Caco-2 (cell line): ENCODE results near the gene NEK3. TPM values are rescaled to one million over a fixed set of nuclear protein-coding genes. Genes with fewer than 3 reads are reported as not detected.

ENCODE experiments used
- BruUV-seq: library from RNA; stranded (reverse); fragments of 400-500 nt; replicated peaks from 2 replicates; lab custom pipeline; 2021; lab: Mats Ljungman, UMichigan
- CTCF ChIA-PET: fragments of 300-600 bp; sonication (Branson Sonifier 250); formaldehyde crosslinking; loops from one replicate; lab custom pipeline; 2022; ENCODE audit warnings: antibody characterized with exemption; lab: Charles Lee
- POLR2A ChIA-PET: fragments of 300-600 bp; sonication (Branson Sonifier 250); formaldehyde crosslinking; loops from one replicate; lab custom pipeline; 2022; ENCODE audit warnings: antibody characterized with exemption; lab: Charles Lee
- DNase-seq, 2 experiments: peaks; one replicate each; pipeline versions ENCODE4 v3.0.0 to v3.0.0-alpha.2; 2020 to 2022
- H3K27me3 ChIP-seq: replicated peaks from 2 replicates; pipeline ENCODE4 v1.6.0; 2011; ENCODE audit warnings: low read length; ENCODE audit not compliant: control insufficient read depth, insufficient read depth
- H3K36me3 ChIP-seq: 2 replicates; pipeline ENCODE4 v1.5.1; 2011; ENCODE audit warnings: low read length; ENCODE audit not compliant: control insufficient read depth, insufficient read depth
- H3K4me1 ChIP-seq: fragments of 250-450 bp; sonication (Bioruptor Pico); 2 replicates; pipeline ENCODE4 v1.5.1; 2020; ENCODE audit warnings: mild to moderate bottlenecking
- H3K4me3 ChIP-seq: 2 replicates; pipeline ENCODE4 v1.5.1; 2011; ENCODE audit warnings: low read depth, mild to moderate bottlenecking, control low read depth, low read length
- H3K9me3 ChIP-seq: fragments of 250-450 bp; sonication (Bioruptor Pico); 2 replicates; pipeline ENCODE4 v1.5.1; 2020; ENCODE audit warnings: mild to moderate bottlenecking, moderate library complexity
- H3K27ac Mint-ChIP-seq: one replicate; pipeline ENCODE4 v1.8.0; 2022; ENCODE audit warnings: mixed read lengths; ENCODE audit not compliant: unreplicated experiment
- H3K27me3 Mint-ChIP-seq: one replicate; pipeline ENCODE4 v1.8.0; 2022; ENCODE audit warnings: mixed read lengths; ENCODE audit not compliant: insufficient read depth, unreplicated experiment
- H3K36me3 Mint-ChIP-seq: one replicate; pipeline ENCODE4 v1.8.0; 2022; ENCODE audit warnings: mild to moderate bottlenecking, mixed read lengths; ENCODE audit not compliant: insufficient read depth, unreplicated experiment
- H3K4me1 Mint-ChIP-seq: one replicate; pipeline ENCODE4 v1.8.0; 2022; ENCODE audit warnings: low read depth, mixed read lengths; ENCODE audit not compliant: unreplicated experiment
- H3K4me3 Mint-ChIP-seq: one replicate; pipeline ENCODE4 v1.8.0; 2022; ENCODE audit warnings: mild to moderate bottlenecking, moderate library complexity, mixed read lengths; ENCODE audit not compliant: unreplicated experiment
- H3K9me3 Mint-ChIP-seq: one replicate; pipeline ENCODE4 v1.8.0; 2022; ENCODE audit warnings: mixed read lengths; ENCODE audit not compliant: unreplicated experiment
- CTCF ChIP-seq, 2 experiments: fragments of 200-600 bp in 1 of 2; IDR thresholded peaks; 1 replicate in 1 of 2; 2 replicates in 1 of 2; pipeline versions ENCODE4 v1.5.1 to v1.8.0; 2011 to 2022; ENCODE audit warnings: antibody characterized with exemption in 1 of 2, control low read depth in 1 of 2, inconsistent platforms in 1 of 2, low read depth in 1 of 2, low read length in 1 of 2, mild to moderate bottlenecking in 1 of 2, moderate library complexity in 1 of 2; ENCODE audit not compliant: insufficient read depth in 1 of 2, severe bottlenecking in 1 of 2, unreplicated experiment in 1 of 2
- intact Hi-C: fragments of 100-400 bp; cut with micrococcal nuclease; formaldehyde crosslinking; loops from one replicate; pipeline ENCODE4 v1.10.0; 2022; ENCODE audit not compliant: unreplicated experiment
- total RNA-seq: library from RNA; stranded (reverse); gene quantifications from 2 replicates; pipeline ENCODE4 v1.2.3, GENCODE V29; 2022

NEK3 gene
- total RNA-seq, 1 experiment from 2014 or later, result 33.5 TPM

- TF ChIP-seq CTCF (IDR thresholded peaks at IDR 0.05; ENCODE audit: insufficient read depth in 1 of 2, low read depth in 1 of 2, low read length in 1 of 2, severe bottlenecking in 1 of 2, unreplicated experiment in 1 of 2), result no peak
- ChIA-PET CTCF (no interaction called here), POLR2A (no interaction called here)
- intact Hi-C loops, result no loop called here
- no peak for DNase-seq
- no peak overlapping the region for H3K4me3 ChIP-seq
- no peaks in the 10 kb centered on the region for H3K4me1 Mint-ChIP-seq
- peaks cover 29% of the 10 kb centered on the region for H3K36me3 Mint-ChIP-seq
- no peaks in the 10 kb centered on the region for H3K9me3 ChIP-seq
- H3K4me3 Mint-ChIP-seq, result no peak overlapping the region
- H3K36me3 ChIP-seq, result 0 out of 2 replicates have a peak, but pooled peaks cover 2% of the 10 kb centered on the region
- BruUV-seq, result no TSS peak
- no peaks in the 10 kb centered on the region for H3K27me3 ChIP-seq
- H3K27ac Mint-ChIP-seq, result no peak overlapping the region
- H3K4me1 ChIP-seq, result no peaks in the 10 kb centered on the region
- no peaks in the 10 kb centered on the region for H3K27me3 Mint-ChIP-seq
- H3K9me3 Mint-ChIP-seq, result no peaks in the 10 kb centered on the region
Observed at GRCh38 chr13:52137489-52137888, 21.9 kb downstream of the NEK3 start.

GRCh38 chr13:52136763-52137162 is 22.6 kb downstream of the NEK3 start:
- Histone ChIP-seq H3K27me3 (no peaks in the 10 kb centered on the region), H3K36me3 (0 out of 2 replicates have a peak, but pooled peaks cover 2% of the 10 kb centered on the region), H3K4me3 (no peak overlapping the region), H3K4me1 (no peaks in the 10 kb centered on the region), H3K9me3 (no peaks in the 10 kb centered on the region)
- DNase-seq, result no peak
- no peak for TF ChIP-seq CTCF (IDR thresholded peaks at IDR 0.05; ENCODE audit: insufficient read depth in 1 of 2, low read depth in 1 of 2, low read length in 1 of 2, severe bottlenecking in 1 of 2, unreplicated experiment in 1 of 2)
- Mint-ChIP-seq H3K4me3 (no peak overlapping the region), H3K4me1 (no peaks in the 10 kb centered on the region), H3K36me3 (peaks cover 23% of the 10 kb centered on the region), H3K9me3 (no peaks in the 10 kb centered on the region), H3K27me3 (no peaks in the 10 kb centered on the region), H3K27ac (no peak overlapping the region)
- intact Hi-C loops, result no loop called here
- ChIA-PET POLR2A (no interaction called here), CTCF (no interaction called here)
- no TSS peak for BruUV-seq

- Mint-ChIP-seq H3K36me3 (peaks cover 25% of the 10 kb centered on the region), H3K4me3 (no peak overlapping the region), H3K27ac (no peak overlapping the region), H3K27me3 (no peaks in the 10 kb centered on the region), H3K4me1 (peaks cover 9% of the 10 kb centered on the region), H3K9me3 (no peaks in the 10 kb centered on the region)
- Histone ChIP-seq H3K27me3 (no peaks in the 10 kb centered on the region), H3K4me1 (peaks cover 3% of the 10 kb centered on the region; the same call in 1 of the 2 replicates), H3K36me3 (peaks cover 3% of the 10 kb centered on the region), H3K4me3 (no peak overlapping the region), H3K9me3 (no peaks in the 10 kb centered on the region)
- ChIA-PET POLR2A (no interaction called here), CTCF (no interaction called here)
- intact Hi-C loops, result no loop called here
- no TSS peak for BruUV-seq
- no peak for TF ChIP-seq CTCF (IDR thresholded peaks at IDR 0.05; ENCODE audit: insufficient read depth in 1 of 2, low read depth in 1 of 2, low read length in 1 of 2, severe bottlenecking in 1 of 2, unreplicated experiment in 1 of 2)
- no peak for DNase-seq
Observed at GRCh38 chr13:52130641-52131040, 28.8 kb downstream of the NEK3 start.
